T-helper 17 cell (primary cell): ENCODE measurements around the gene MLLT10. TPM values are rescaled to one million over a fixed set of nuclear protein-coding genes. Genes with fewer than 3 reads are reported as not detected.

Experiments used
- ATAC-seq: fragments of 150-1000 bp; cut with Tn5 transposase; 2 replicates; pipeline ENCODE4 v1.10.0; 2021; ENCODE audit warnings: mild to moderate bottlenecking, moderate library complexity
- DNase-seq, 3 donors: peaks; one replicate each; pipeline versions ENCODE4 v3.0.0 to v3.0.0-alpha.2; 2020 to 2021
- H3K9me3 ChIP-seq: one replicate; pipeline ENCODE4 v1.7.0; 2013; ENCODE audit warnings: low read length, mild to moderate bottlenecking; ENCODE audit not compliant: control insufficient read depth, poor library complexity, severe bottlenecking
- H3K27ac Mint-ChIP-seq: one replicate; pipeline ENCODE4 v1.8.0; 2022; ENCODE audit warnings: mild to moderate bottlenecking, moderate library complexity, mixed read lengths
- H3K27me3 Mint-ChIP-seq: one replicate; pipeline ENCODE4 v1.8.0; 2022; ENCODE audit warnings: mixed read lengths
- H3K36me3 Mint-ChIP-seq: one replicate; pipeline ENCODE4 v1.8.0; 2022; ENCODE audit warnings: low read depth, mixed read lengths
- H3K4me1 Mint-ChIP-seq: one replicate; pipeline ENCODE4 v1.8.0; 2022; ENCODE audit warnings: mild to moderate bottlenecking, mixed read lengths
- H3K4me3 Mint-ChIP-seq: one replicate; pipeline ENCODE4 v1.8.0; 2022; ENCODE audit warnings: mild to moderate bottlenecking, moderate library complexity, mixed read lengths
- total RNA-seq, 4 donors: library from RNA in 2 of 4; stranded (reverse) in 2 of 4; gene quantifications; one replicate each; pipeline ENCODE4 v1.2.3 and lab custom pipeline; 2022 to 2026

Gene MLLT10
- total RNA-seq, 2 donors from 2014 or later: 68.6 to 72.0 TPM

GRCh38 chr10:21687266-21688008 is 153.4 kb downstream of the MLLT10 start:
- DNase-seq (no peak), ATAC-seq (no peak)
- Mint-ChIP-seq H3K4me3 (no peak overlapping the region), H3K36me3 (peaks cover 11% of the 10 kb centered on the region), H3K27me3 (no peaks in the 10 kb centered on the region), H3K27ac (peak overlapping the region; percentile 39), H3K4me1 (peaks cover 6% of the 10 kb centered on the region)
- no peaks in the 10 kb centered on the region for H3K9me3 ChIP-seq

GRCh38 chr10:21688009-21688332 is 153.9 kb downstream of the MLLT10 start:
- Mint-ChIP-seq H3K27ac (no peak overlapping the region), H3K27me3 (no peaks in the 10 kb centered on the region), H3K4me3 (no peak overlapping the region), H3K36me3 (peaks cover 11% of the 10 kb centered on the region), H3K4me1 (peaks cover 6% of the 10 kb centered on the region)
- no peaks in the 10 kb centered on the region for H3K9me3 ChIP-seq
- no peak for DNase-seq
- ATAC-seq: no peak

- H3K36me3 Mint-ChIP-seq: peaks cover 15% of the 10 kb centered on the region
- H3K9me3 ChIP-seq: no peaks in the 10 kb centered on the region
- H3K27ac Mint-ChIP-seq: no peak overlapping the region
- ATAC-seq (no peak), DNase-seq (no peak)
- peaks cover 11% of the 10 kb centered on the region for H3K4me1 Mint-ChIP-seq
- H3K4me3 Mint-ChIP-seq: no peak overlapping the region
- no peaks in the 10 kb centered on the region for H3K27me3 Mint-ChIP-seq
These were observed 154.8 kb downstream of the MLLT10 start for GRCh38 chr10:21688870-21689269.

GRCh38 chr10:21689881-21690280 is 155.8 kb downstream of the MLLT10 start:
- H3K36me3 Mint-ChIP-seq: peaks cover 12% of the 10 kb centered on the region
- peak overlapping the region; percentile 6 for H3K27ac Mint-ChIP-seq
- ATAC-seq (no peak), DNase-seq (no peak)
- H3K4me3 Mint-ChIP-seq: no peak overlapping the region
- no peaks in the 10 kb centered on the region for H3K27me3 Mint-ChIP-seq
- no peaks in the 10 kb centered on the region for H3K9me3 ChIP-seq
- H3K4me1 Mint-ChIP-seq: peaks cover 12% of the 10 kb centered on the region

- Mint-ChIP-seq H3K27me3 (no peaks in the 10 kb centered on the region), H3K27ac (no peak overlapping the region), H3K36me3 (peaks cover 10% of the 10 kb centered on the region), H3K4me3 (no peak overlapping the region), H3K4me1 (peaks cover 15% of the 10 kb centered on the region)
- DNase-seq: no peak
- no peaks in the 10 kb centered on the region for H3K9me3 ChIP-seq
- ATAC-seq: no peak
These were observed 158.9 kb downstream of the MLLT10 start for GRCh38 chr10:21692916-21693315.

GRCh38 chr10:21693418-21693817 is 159.4 kb downstream of the MLLT10 start:
- ATAC-seq (no peak), DNase-seq (no peak)
- Mint-ChIP-seq H3K36me3 (peaks cover 10% of the 10 kb centered on the region), H3K4me3 (no peak overlapping the region), H3K27me3 (no peaks in the 10 kb centered on the region), H3K27ac (no peak overlapping the region), H3K4me1 (peaks cover 15% of the 10 kb centered on the region)
- H3K9me3 ChIP-seq: no peaks in the 10 kb centered on the region

- ATAC-seq: no peak
- no peaks in the 10 kb centered on the region for H3K27me3 Mint-ChIP-seq
- H3K36me3 Mint-ChIP-seq: peaks cover 10% of the 10 kb centered on the region
- peak overlapping the region; percentile 65 for H3K27ac Mint-ChIP-seq
- H3K9me3 ChIP-seq: no peaks in the 10 kb centered on the region
- H3K4me3 Mint-ChIP-seq: no peak overlapping the region
- H3K4me1 Mint-ChIP-seq: peaks cover 15% of the 10 kb centered on the region
- DNase-seq: no peak
These were observed 160.6 kb downstream of the MLLT10 start for GRCh38 chr10:21694631-21695030.

- H3K9me3 ChIP-seq: peaks cover under 1% of the 10 kb centered on the region
- Mint-ChIP-seq H3K36me3 (peaks cover 7% of the 10 kb centered on the region), H3K27me3 (no peaks in the 10 kb centered on the region), H3K27ac (no peak overlapping the region), H3K4me3 (no peak overlapping the region), H3K4me1 (peaks cover 15% of the 10 kb centered on the region)
- no peak for DNase-seq
- no peak for ATAC-seq
These were observed 162.3 kb downstream of the MLLT10 start for GRCh38 chr10:21696302-21696701.

- H3K36me3 Mint-ChIP-seq: peaks cover 5% of the 10 kb centered on the region
- peaks cover 23% of the 10 kb centered on the region for H3K4me1 Mint-ChIP-seq
- no peak for ATAC-seq
- no peak overlapping the region for H3K27ac Mint-ChIP-seq
- DNase-seq: no peak
- no peak overlapping the region for H3K4me3 Mint-ChIP-seq
- no peaks in the 10 kb centered on the region for H3K27me3 Mint-ChIP-seq
- peaks cover 2% of the 10 kb centered on the region for H3K9me3 ChIP-seq
These were observed 165.5 kb downstream of the MLLT10 start for GRCh38 chr10:21699575-21699974.

- no peak for ATAC-seq
- H3K4me1 Mint-ChIP-seq: peaks cover 22% of the 10 kb centered on the region
- no peak for DNase-seq
- peaks cover 2% of the 10 kb centered on the region for H3K9me3 ChIP-seq
- no peak overlapping the region for H3K27ac Mint-ChIP-seq
- no peak overlapping the region for H3K4me3 Mint-ChIP-seq
- H3K36me3 Mint-ChIP-seq: peaks cover 3% of the 10 kb centered on the region
- H3K27me3 Mint-ChIP-seq: no peaks in the 10 kb centered on the region
These were observed 166.4 kb downstream of the MLLT10 start for GRCh38 chr10:21700474-21700873.

- peak overlapping the region; percentile 8 for H3K27ac Mint-ChIP-seq
- H3K4me3 Mint-ChIP-seq: peak overlapping the region; percentile 33
- H3K36me3 Mint-ChIP-seq: peaks cover 9% of the 10 kb centered on the region
- H3K27me3 Mint-ChIP-seq: no peaks in the 10 kb centered on the region
- peaks cover 27% of the 10 kb centered on the region for H3K4me1 Mint-ChIP-seq
- ATAC-seq (peak; percentile 79), DNase-seq (no peak)
- H3K9me3 ChIP-seq: peaks cover 2% of the 10 kb centered on the region
These were observed 168.6 kb downstream of the MLLT10 start for GRCh38 chr10:21702633-21703111.

- H3K4me1 Mint-ChIP-seq: peaks cover 33% of the 10 kb centered on the region
- H3K36me3 Mint-ChIP-seq: peaks cover 14% of the 10 kb centered on the region
- no peak for ATAC-seq
- no peak overlapping the region for H3K4me3 Mint-ChIP-seq
- H3K27me3 Mint-ChIP-seq: no peaks in the 10 kb centered on the region
- no peak overlapping the region for H3K27ac Mint-ChIP-seq
- peaks cover 2% of the 10 kb centered on the region for H3K9me3 ChIP-seq
- no peak for DNase-seq
These were observed 171.3 kb downstream of the MLLT10 start for GRCh38 chr10:21705142-21705827.

GRCh38 chr10:21705828-21706176 is 171.8 kb downstream of the MLLT10 start:
- Mint-ChIP-seq H3K27me3 (no peaks in the 10 kb centered on the region), H3K36me3 (peaks cover 16% of the 10 kb centered on the region), H3K27ac (no peak overlapping the region), H3K4me3 (no peak overlapping the region), H3K4me1 (peaks cover 33% of the 10 kb centered on the region)
- no peak for DNase-seq
- peaks cover 2% of the 10 kb centered on the region for H3K9me3 ChIP-seq
- ATAC-seq: no peak

- H3K4me3 Mint-ChIP-seq: no peak overlapping the region
- no peaks in the 10 kb centered on the region for H3K27me3 Mint-ChIP-seq
- H3K9me3 ChIP-seq: no peaks in the 10 kb centered on the region
- peaks cover 29% of the 10 kb centered on the region for H3K4me1 Mint-ChIP-seq
- peak overlapping the region; percentile 5 for H3K27ac Mint-ChIP-seq
- ATAC-seq (no peak), DNase-seq (no peak)
- H3K36me3 Mint-ChIP-seq: peaks cover 15% of the 10 kb centered on the region
These were observed 173.5 kb downstream of the MLLT10 start for GRCh38 chr10:21707498-21707897.
